HG03354 (cell line): Measurements from ENCODE around the gene SLN.

Experiments
- ATAC-seq: cut with Tn5 transposase; IDR thresholded peaks from one replicate; pipeline ENCODE4 v1.9.1; 2021; ENCODE audit warnings: mild to moderate bottlenecking; ENCODE audit not compliant: unreplicated experiment, poor library complexity, severe bottlenecking

The SLN gene

GRCh38 chr11:107720303-107720774, 8.5 kb upstream of the SLN start:
- ATAC-seq: no peak

DNA sequence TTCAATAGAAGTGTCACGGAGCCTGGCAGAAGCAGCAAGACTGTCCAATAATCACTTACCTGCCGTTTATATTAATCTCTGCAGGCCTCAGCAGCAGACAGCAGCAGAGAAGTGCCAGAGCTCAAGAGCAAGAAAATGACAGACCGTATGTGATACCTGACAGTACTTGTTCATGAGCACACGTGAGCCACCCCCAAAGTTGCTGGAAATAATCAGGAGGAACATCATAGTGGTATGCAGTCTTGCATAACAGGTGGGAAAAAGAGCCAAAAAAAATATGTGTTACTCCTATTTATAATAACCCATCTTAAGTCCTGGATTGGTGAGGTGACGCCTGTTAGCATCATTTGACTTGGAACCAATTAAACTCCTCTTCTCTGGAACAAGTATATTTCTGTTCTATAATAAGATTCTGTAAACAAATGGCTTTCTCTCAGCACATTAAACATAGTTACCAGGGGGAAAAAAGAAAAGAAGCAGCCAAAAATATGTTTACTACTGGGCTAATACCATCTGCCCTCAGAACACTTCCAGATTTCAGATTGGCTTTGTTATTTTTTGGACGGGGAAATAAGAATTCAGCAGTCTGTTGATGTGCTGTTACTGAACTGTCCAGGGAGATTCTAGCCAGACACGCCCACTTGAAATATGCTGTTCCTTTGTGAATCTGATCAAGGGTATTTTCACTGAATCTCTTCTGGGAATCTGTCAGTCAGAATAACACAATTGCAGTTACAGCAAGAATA, 7.9 kb upstream of the SLN start:
- no peak for ATAC-seq

- no peak for ATAC-seq
Measured at GRCh38 chr11:107719073-107719472, 7.2 kb upstream of the SLN start.

GRCh38 chr11:107716884-107717532, 5.2 kb upstream of the SLN start:
- no peak for ATAC-seq

DNA sequence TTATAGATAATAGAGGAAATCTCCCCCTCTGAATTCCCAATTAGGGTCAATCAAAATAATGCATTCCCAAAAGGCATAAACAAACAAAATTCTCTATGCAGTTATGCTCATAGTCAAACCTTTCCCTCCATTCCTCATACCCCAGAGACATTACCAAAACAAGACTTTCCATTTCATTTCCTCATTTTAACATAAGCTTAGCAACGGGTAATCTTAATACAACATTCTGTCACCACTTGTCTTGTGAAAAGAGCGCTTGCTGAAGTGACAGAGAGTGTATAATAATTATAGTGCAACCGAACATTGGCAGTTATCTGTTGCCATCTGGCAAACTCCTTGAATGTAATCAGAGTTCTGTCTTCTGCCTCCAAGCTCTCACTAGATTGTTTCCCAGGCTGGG, 1.2 kb upstream of the SLN start:
- no peak for ATAC-seq

DNA sequence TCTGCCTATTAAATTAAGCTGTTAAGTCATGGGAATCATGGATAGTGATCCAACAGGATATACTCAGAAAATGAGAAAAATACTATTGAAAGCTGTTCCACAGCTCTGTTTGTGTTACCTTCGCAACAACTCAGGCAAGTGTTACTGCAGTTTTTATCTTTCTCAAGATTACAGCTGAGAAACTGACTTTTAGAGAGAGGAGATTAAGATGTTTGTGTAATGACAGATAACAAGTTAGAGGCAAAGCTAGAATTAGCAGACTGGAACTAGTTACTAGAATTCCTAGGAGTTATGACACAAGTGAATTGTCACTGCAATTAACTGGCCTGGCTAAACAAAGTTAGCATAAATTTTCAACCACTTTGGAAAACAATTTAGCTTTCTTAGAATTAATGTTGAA, 1.6 kb downstream of the SLN start:
- no peak for ATAC-seq

DNA sequence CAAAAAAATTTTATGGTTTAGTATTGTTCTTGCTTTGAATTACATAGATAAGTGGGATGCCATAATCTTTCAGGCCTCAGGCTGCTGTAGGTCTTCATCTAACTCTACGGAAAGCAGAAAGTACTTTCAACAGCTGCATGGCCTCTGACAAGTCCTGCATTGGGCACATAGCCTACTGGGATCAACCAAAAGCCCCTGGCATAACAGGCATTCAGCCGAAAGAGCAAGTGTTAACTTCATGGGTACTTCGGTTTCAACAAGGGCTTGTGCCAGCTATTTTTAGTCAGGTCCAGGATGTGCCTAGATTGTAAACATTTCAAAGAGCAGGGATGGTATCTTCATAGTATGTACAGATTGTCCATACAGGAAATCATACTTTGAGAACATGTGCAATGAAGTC, 3.1 kb downstream of the SLN start:
- ATAC-seq: no peak

DNA sequence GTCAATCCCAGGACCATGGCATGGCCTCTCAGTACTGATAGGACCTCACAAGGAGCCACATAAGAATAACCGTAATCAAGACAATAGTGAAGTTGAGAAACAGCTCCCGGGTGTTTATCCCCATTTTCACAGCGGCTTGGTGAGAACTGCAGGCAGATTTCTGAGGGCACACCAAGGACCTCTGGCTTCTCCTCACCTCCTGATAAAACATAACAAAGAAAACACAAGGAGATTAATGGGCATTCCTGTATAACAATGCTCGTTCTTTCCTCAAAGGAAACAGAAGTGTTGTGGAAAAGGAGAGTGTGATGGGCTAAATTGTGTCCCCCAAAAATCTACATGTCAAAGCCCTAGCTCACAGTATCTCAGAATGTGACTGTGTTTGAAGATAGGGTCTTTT, 4.0 kb downstream of the SLN start:
- no peak for ATAC-seq

- ATAC-seq: no peak
Measured at GRCh38 chr11:107707215-107707671, 4.6 kb downstream of the SLN start.

GRCh38 chr11:107706531-107706930, 5.3 kb downstream of the SLN start:
- ATAC-seq: no peak

GRCh38 chr11:107705027-107705426, 6.8 kb downstream of the SLN start:
- ATAC-seq: no peak

GRCh38 chr11:107704451-107704850, 7.4 kb downstream of the SLN start:
- no peak for ATAC-seq

GRCh38 chr11:107702723-107703122, 9.1 kb downstream of the SLN start:
- ATAC-seq: no peak

- no peak for ATAC-seq
Measured at GRCh38 chr11:107702109-107702660, 9.7 kb downstream of the SLN start.

- ATAC-seq: no peak
Measured at GRCh38 chr11:107699371-107700285, 12.2 kb downstream of the SLN start.

DNA sequence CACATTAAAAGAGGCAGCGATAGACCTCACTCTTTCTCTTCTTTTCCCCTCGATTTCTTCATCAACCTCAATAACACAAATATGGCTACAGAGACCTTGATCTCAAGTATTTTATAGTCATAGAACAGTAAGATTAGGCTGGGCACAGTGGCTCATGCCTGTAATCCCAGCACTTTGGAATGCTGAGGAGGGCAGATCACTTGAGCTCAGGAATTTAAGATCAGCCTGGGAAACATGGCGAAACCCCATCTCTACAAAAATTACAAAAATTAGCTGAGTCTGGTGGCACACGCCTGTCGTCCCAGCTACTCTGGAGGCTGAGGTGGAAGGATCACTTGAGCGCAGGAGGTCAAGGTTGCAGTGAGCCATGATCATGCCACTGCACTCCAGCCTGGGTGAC, 14.6 kb downstream of the SLN start:
- ATAC-seq: no peak

DNA sequence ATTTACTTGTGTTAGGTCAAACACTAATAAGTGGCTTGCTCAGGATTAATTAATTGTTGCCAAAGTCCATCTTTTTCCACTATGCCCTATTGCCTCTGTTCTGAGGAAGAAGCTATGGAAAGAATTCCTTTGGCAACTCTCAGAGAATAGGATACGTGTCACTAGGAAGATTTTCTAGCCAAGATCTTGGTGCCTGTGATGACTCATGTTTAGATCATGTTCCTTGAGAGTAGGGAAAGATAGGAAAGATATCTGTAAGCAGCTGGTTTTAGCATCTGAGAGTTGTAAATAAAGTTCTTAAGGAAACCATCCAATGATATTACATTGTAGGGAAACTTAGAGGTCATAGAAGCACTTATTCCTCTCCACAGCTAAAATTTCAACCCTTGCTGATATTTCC, 15.7 kb downstream of the SLN start:
- ATAC-seq: no peak

DNA sequence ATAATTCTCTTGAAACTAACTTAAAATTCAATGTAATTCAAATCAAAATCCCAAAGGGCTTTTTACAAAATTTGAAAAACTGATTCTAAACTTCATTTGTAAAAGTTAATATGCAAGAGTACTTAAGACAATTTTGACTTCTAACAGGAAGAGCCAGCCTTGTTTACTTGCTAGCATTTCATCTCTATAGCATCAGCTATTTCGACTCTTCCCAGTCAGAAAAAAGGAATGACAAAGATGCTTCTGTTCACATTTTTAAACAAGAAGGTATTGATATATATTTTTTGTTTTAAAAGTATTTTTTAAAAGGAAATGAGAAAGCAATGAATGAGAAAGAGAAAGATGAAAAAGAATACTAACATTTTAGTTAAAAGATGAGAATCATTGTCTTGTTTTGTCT, 16.4 kb downstream of the SLN start:
- ATAC-seq: no peak

GRCh38 chr11:107691000-107691750, 20.7 kb downstream of the SLN start:
- ATAC-seq: no peak
